ENCODE measurements around the gene ISM1. TPM values are rescaled to one million over a fixed set of nuclear protein-coding genes. Genes with fewer than 3 reads are reported as not detected.
A peak's percentile ranks its signal among the peaks of the same experiment; 100 is the strongest.

Gene ISM1
- total and polyA plus RNA-seq, 2 donors (not counting 1 experiment from before 2014, with no cell fraction given), result 0.10 to 0.17 TPM

GRCh38 chr20:13207016-13207415 is 14.1 kb upstream of the ISM1 start:
- Histone ChIP-seq H3K79me2 (ENCODE audit: control insufficient read depth, insufficient read depth, low read length) (no peaks in the 10 kb centered on the region), H3K9ac (ENCODE audit: insufficient read depth, low read length) (no peak overlapping the region), H3K27ac (ENCODE audit: insufficient read depth, low read length) (no peak overlapping the region), H3K36me3 (ENCODE audit: control insufficient read depth, insufficient read depth, low read length) (no peaks in the 10 kb centered on the region), H3K9me3 (ENCODE audit: control insufficient read depth, insufficient read depth, low read depth, low read length) (no peaks in the 10 kb centered on the region), H3K4me2 (ENCODE audit: extremely low read depth, insufficient read depth, low read length) (no peak overlapping the region), H4K20me1 (ENCODE audit: control insufficient read depth, extremely low read depth, insufficient read depth, low read length) (no peaks in the 10 kb centered on the region), H3K4me1 (ENCODE audit: control insufficient read depth, extremely low read depth, insufficient read depth, low read length) (no peaks in the 10 kb centered on the region), H2AFZ (ENCODE audit: low read length) (no peak overlapping the region), H3K4me3 (replicated peaks in 1 of 4; ENCODE audit: control extremely low read depth in 1 of 4, insufficient read depth in 1 of 4, low read depth in 3 of 4, low read length in 4 of 4) (no peak overlapping the region), H3K27me3 (ENCODE audit: control insufficient read depth, insufficient read depth, low read length) (no peaks in the 10 kb centered on the region)
- no peak for TF ChIP-seq EZH2 (IDR thresholded peaks at IDR 0.05; ENCODE audit: low read length, missing control alignments)
- TF ChIP-seq CTCF (conservative IDR thresholded peaks at IDR 0.05 in 1 of 2, IDR thresholded peaks at IDR 0.05 in 1 of 2; ENCODE audit: low read depth in 1 of 2, low read length in 2 of 2), result no peak
- DNase-seq (ENCODE audit: low read depth in 2 of 2), result no peak

- H3K9ac ChIP-seq (ENCODE audit: insufficient read depth, low read length), result no peak overlapping the region
- no peak overlapping the region for H3K4me3 ChIP-seq (replicated peaks in 1 of 4; ENCODE audit: control extremely low read depth in 1 of 4, insufficient read depth in 1 of 4, low read depth in 3 of 4, low read length in 4 of 4)
- H3K4me2 ChIP-seq (ENCODE audit: extremely low read depth, insufficient read depth, low read length), result no peak overlapping the region
- no peaks in the 10 kb centered on the region for H3K9me3 ChIP-seq (ENCODE audit: control insufficient read depth, insufficient read depth, low read depth, low read length)
- H3K27me3 ChIP-seq (ENCODE audit: control insufficient read depth, insufficient read depth, low read length), result peaks cover 5% of the 10 kb centered on the region
- H4K20me1 ChIP-seq (ENCODE audit: control insufficient read depth, extremely low read depth, insufficient read depth, low read length), result no peaks in the 10 kb centered on the region
- no peaks in the 10 kb centered on the region for H3K4me1 ChIP-seq (ENCODE audit: control insufficient read depth, extremely low read depth, insufficient read depth, low read length)
- no peak overlapping the region for H3K27ac ChIP-seq (ENCODE audit: insufficient read depth, low read length)
- TF ChIP-seq CTCF (conservative IDR thresholded peaks at IDR 0.05 in 1 of 2, IDR thresholded peaks at IDR 0.05 in 1 of 2; ENCODE audit: low read depth in 1 of 2, low read length in 2 of 2) (no peak), EZH2 (IDR thresholded peaks at IDR 0.05; ENCODE audit: low read length, missing control alignments) (no peak)
- DNase-seq (ENCODE audit: low read depth in 2 of 2), result no peak
- H3K36me3 ChIP-seq (ENCODE audit: control insufficient read depth, insufficient read depth, low read length), result no peaks in the 10 kb centered on the region
- H2AFZ ChIP-seq (ENCODE audit: low read length), result no peak overlapping the region
- no peaks in the 10 kb centered on the region for H3K79me2 ChIP-seq (ENCODE audit: control insufficient read depth, insufficient read depth, low read length)
Measured at GRCh38 chr20:13211956-13212618, 9.0 kb upstream of the ISM1 start.

GRCh38 chr20:13212750-13213149 is 8.3 kb upstream of the ISM1 start:
- no peak overlapping the region for H3K4me2 ChIP-seq (ENCODE audit: extremely low read depth, insufficient read depth, low read length)
- no peak for TF ChIP-seq CTCF (conservative IDR thresholded peaks at IDR 0.05 in 1 of 2, IDR thresholded peaks at IDR 0.05 in 1 of 2; ENCODE audit: low read depth in 1 of 2, low read length in 2 of 2)
- TF ChIP-seq EZH2 (IDR thresholded peaks at IDR 0.05; ENCODE audit: low read length, missing control alignments), result no peak
- peak in 1 of 2 donors; percentile 35 for DNase-seq (ENCODE audit: low read depth in 2 of 2)

More at GRCh38 chr20:13212750-13213149, 8.3 kb upstream of the ISM1 start:
- Histone ChIP-seq H3K4me3 (replicated peaks in 1 of 4; ENCODE audit: control extremely low read depth in 1 of 4, insufficient read depth in 1 of 4, low read depth in 3 of 4, low read length in 4 of 4) (no peak overlapping the region), H4K20me1 (ENCODE audit: control insufficient read depth, extremely low read depth, insufficient read depth, low read length) (no peaks in the 10 kb centered on the region), H2AFZ (ENCODE audit: low read length) (no peak overlapping the region), H3K9ac (ENCODE audit: insufficient read depth, low read length) (no peak overlapping the region), H3K4me1 (ENCODE audit: control insufficient read depth, extremely low read depth, insufficient read depth, low read length) (no peaks in the 10 kb centered on the region), H3K27ac (ENCODE audit: insufficient read depth, low read length) (no peak overlapping the region), H3K79me2 (ENCODE audit: control insufficient read depth, insufficient read depth, low read length) (no peaks in the 10 kb centered on the region), H3K9me3 (ENCODE audit: control insufficient read depth, insufficient read depth, low read depth, low read length) (no peaks in the 10 kb centered on the region), H3K36me3 (ENCODE audit: control insufficient read depth, insufficient read depth, low read length) (no peaks in the 10 kb centered on the region), H3K27me3 (ENCODE audit: control insufficient read depth, insufficient read depth, low read length) (peaks cover 5% of the 10 kb centered on the region)
